NK-92 (cell line): ENCODE measurements around the gene NEURL4.
"Not testable (repeated sequence)": the region's sequence is repeated elsewhere in the genome, so short reads cannot be mapped to it uniquely, and the experiment has no call there.

ENCODE experiments used
- DNase-seq: peaks from one replicate; lab custom pipeline; 2025; ENCODE audit not compliant: unreplicated experiment; lab: John Stamatoyannopoulos, UW

Gene NEURL4

DNA sequence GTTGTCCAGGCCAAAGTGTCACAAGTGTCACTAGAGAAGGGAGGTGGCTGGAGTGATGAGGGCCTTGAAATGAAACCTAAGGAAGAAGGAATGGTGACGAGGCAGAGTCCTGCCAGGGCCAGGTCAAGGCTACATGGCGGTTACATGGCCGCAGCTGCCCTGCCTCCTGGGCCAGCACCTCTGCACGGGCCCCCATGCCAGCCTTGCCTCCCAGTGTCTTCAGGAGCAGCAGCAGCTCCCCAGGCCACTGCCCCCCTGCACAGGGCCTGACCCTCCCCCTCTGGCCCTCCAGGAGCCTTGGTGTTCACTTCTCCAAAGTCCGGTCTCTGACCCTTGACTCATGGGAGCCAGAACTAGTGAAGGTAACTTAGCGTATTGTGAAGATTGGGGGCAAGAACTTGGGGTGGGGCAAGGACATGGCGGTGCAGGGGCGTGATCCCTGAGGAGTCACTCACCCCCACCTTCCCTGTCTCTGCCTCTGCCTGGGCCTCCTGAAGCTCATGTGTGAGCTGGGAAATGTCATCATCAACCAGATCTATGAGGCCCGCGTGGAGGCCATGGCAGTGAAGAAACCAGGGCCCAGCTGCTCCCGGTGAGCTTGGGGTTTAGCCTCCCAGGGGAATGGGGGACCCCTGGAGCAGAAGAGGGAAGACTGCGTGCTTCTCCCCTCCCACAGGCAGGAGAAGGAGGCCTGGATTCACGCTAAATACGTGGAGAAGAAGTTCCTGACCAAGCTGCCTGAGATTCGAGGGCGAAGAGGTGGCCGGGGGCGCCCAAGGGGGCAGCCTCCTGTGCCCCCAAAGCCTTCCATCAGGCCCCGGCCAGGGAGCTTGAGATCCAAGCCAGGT lies 18.7 kb upstream of the NEURL4 start:
- DNase-seq, result no peak

DNA sequence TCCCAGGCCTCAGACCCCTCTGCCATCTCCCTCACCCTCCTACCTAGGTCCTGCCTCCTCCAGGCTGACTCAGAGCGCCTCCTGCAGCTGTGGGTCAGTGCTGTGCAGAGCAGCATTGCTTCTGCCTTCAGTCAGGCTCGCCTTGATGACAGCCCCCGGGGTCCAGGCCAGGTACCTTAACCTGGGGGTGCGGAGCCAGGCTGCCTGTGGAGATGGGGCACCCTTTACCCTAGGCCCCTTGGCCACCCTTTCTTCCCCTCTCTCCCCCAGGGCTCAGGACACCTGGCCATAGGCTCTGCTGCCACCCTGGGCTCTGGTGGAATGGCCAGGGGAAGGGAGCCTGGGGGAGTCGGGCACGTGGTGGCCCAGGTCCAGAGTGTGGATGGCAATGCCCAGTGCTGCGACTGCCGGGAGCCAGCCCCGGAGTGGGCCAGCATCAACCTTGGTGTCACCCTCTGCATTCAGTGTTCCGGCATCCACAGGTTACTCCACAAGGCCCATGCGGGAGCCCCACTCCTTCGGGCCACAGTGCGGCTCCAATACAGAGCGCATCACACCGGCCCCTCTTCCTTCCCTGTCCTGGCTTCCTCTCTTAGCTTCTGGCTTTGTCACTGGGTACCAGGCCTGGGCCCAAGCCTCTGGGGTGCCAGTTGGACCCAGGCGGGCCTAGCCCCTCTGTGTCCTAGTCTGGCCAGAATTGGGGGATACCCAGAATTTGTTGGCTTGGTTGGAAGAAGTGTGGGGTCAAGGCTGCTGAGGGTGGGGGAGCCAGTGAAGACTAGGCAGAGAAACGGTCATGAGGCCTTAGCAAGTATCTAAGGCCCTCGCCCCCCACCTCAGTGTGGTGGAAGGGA lies 17.9 kb upstream of the NEURL4 start:
- DNase-seq, result no peak

- DNase-seq, result no peak
Measured at GRCh38 chr17:7343250-7343649, 14.1 kb upstream of the NEURL4 start.

DNA sequence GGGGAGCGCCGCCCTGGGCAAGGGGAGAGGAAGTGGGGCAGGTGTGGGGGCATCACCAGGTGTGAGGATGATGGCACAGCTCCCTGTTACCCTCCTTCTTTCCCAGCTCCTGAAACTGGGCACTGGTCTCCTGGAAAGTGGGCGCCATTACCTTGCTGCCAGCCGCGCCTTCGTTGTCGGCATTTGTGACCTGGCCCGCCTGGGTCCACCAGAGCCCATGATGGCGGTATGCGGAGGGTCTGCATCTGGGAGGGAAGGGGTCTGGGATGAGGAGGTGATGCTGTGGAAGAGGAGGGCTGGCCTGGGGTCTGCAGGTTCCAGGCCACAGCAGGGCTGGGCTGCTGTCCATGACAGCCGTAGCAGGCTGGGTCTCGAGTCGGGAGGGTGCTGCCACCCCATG lies 12.7 kb upstream of the NEURL4 start:
- DNase-seq, result no peak

- DNase-seq, result no peak
Measured at GRCh38 chr17:7340179-7340578, 11.0 kb upstream of the NEURL4 start.

DNA sequence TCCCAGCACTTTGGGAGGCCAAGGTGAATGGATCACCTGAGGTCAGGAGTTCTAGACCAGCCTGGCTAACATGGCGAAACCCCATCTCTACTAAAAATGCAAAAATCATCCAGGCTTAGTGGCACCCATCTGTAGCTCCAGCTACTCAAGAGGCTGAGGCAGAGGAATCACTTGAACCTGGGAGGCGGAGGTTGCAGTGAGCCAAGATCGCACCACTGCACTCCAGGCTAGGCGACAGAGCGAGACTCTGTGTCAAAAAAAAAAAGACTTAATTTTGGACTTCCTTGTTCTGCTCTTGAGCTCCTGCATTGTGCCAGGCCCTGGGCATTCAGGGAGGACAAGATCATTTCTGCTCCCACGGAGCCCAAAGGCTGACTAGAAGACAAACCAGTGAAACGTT lies 8.5 kb upstream of the NEURL4 start:
- not testable (repeated sequence) for DNase-seq

- peak; percentile 20 for DNase-seq
Measured at GRCh38 chr17:7336240-7337175, 7.4 kb upstream of the NEURL4 start, which contains the start of gene ACAP1. Gene ACAP1, plus strand, starts transcription at chr17:7336529. Its CDS starts 206 bp downstream, at chr17:7336735.

GRCh38 chr17:7335765-7336164 lies 6.6 kb upstream of the NEURL4 start:
- DNase-seq, result not testable (repeated sequence)

DNA sequence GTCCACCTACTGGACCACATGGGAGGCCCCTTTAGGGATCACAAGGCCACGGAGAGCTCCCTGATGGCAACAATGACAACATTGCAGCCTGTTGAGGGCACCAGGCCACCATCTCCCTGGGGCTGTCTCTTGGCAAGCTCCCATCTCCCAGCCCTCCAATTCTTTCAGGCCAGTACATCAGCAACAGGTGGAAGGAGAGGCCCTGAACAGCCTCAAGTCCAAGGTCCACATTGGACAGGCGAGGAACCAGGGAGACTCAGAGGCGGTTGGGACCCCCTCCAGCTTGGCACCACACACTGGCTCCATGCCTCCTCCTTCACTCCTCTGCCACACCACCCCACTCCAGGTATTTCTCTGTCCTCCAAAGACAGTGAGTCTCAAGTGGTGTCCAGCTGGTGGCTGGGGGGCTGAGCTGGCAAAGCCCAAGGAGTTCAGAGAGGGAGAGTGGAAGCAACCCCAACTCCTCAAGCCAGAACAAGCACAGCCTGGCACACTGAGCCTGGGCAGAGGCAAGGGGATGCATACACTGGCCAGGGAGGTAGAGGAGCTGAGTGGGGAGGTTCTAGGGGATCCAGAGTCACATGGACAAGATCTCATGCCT lies 5.9 kb upstream of the NEURL4 start:
- no peak for DNase-seq

- DNase-seq, result not testable (repeated sequence)
Measured at GRCh38 chr17:7332600-7333069, 3.5 kb upstream of the NEURL4 start.

DNA sequence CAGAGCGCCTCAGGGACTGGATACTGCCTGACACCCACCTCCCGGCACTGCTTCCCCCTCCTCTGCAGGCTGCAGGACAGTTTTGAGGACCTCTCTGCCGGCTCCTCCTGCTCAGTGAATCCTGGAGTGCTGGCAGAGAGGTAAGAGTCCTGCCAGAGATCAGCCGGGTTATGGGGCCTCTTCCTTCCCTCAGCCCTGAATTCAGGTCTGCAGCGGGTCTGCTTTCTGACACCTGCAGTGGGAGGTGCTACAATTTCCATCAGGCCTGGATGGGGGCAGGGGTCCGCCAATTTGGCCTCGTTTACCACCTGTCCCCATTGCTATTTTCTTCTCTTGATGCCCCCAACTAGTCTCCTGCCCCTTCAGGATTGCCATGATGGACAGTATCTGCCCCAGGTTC lies 3.0 kb upstream of the NEURL4 start:
- no peak for DNase-seq

DNA sequence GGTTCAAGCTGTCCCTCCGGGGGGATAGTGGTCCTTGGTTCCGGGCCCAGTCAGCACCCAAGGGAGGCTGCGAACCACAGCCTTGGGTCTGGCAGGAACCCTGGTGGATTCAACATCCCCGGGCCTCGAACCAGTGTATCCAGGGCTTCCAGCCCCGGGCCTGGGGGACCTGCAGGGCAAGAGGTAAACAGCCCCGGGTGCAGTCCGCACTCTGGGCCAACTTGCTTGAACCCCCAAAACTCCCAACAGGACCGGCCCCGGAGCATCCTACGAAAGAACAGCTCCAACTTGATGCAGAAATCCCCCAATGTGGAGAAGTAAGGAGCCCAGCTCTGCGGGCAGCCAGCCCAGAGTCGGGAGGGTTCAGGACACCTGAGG lies 1.5 kb upstream of the NEURL4 start:
- DNase-seq, result no peak

GRCh38 chr17:7329997-7330637 lies 982 bp upstream of the NEURL4 start:
- no peak for DNase-seq

- peak; percentile 77 for DNase-seq
Measured at GRCh38 chr17:7329374-7329996, 350 bp upstream of the NEURL4 start.

- DNase-seq, result no peak
Measured at GRCh38 chr17:7328009-7328408, 1.1 kb downstream of the NEURL4 start.

GRCh38 chr17:7327501-7327900 lies 1.6 kb downstream of the NEURL4 start:
- no peak for DNase-seq

DNA sequence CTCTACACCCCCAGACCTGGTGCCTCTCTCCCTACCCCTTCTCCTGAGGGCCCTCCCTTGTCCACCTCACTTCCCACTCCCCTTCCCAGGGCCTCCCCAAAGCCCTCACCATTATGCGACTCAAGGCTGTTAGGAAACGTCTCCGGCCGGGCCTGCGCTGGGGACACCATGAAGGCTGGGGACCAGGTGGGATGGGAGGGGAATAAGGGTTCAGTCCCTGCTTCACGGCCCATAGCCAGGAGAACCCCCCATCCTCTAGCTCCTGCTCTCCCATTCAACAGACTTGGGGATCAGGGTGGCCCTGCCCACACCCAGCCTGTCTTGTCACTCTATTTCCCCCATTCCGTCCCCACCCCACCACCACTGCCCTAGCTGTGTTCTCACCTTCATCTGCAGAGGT lies 2.1 kb downstream of the NEURL4 start:
- DNase-seq, result no peak

DNA sequence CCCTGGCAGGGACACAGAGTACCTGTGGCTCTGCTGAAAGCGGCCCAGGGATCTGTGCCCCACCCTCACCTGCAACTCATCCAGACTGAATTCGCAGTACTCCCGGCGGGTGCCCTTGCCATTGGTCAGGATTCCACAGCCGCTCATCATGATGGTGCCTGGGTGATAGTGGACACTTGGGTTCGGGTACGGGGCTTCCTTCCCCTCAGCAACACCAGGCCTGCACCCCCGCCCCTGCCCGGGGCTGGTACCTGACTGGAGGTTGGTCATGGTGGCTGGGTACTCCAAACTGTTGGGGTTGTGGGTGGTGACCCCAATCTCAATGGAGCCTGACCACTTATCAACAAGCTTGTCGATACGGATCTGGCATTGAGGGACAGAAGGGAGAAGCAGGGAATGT lies 2.9 kb downstream of the NEURL4 start:
- no peak for DNase-seq

GRCh38 chr17:7325031-7325528 lies 4.1 kb downstream of the NEURL4 start:
- no peak for DNase-seq
